ENCODE data around the gene FEZ2. TPM values are rescaled to one million over a fixed set of nuclear protein-coding genes. Genes with fewer than 3 reads are reported as not detected.
A peak's percentile ranks its signal among the peaks of the same experiment; 100 is the strongest.

Gene FEZ2
- total and polyA plus RNA-seq, 2 of the 13 experiments (the other 11 are each of a cell fraction or from before 2014, with no cell fraction given), result 42.5 to 59.1 TPM

GRCh38 chr2:36597532-36598377 is at the start of gene FEZ2 (continued):
- peak; percentile 24; the same call in 1 of the 2 replicates for TF ChIP-seq PRDM10 (CRISPR knock-in tag; IDR thresholded peaks at IDR 0.05; ENCODE audit: low read depth)
- peak; percentile 61 for TF ChIP-seq GMEB1 (CRISPR knock-in tag; IDR thresholded peaks at IDR 0.05; ENCODE audit: borderline replicate concordance)
- TF ChIP-seq GLMP (CRISPR knock-in tag; IDR thresholded peaks at IDR 0.05; ENCODE audit: borderline replicate concordance), result no peak
- TF ChIP-seq MXD1 (CRISPR knock-in tag; IDR thresholded peaks at IDR 0.05), result peak; percentile 86
- TF ChIP-seq ZSCAN29 (CRISPR knock-in tag; conservative IDR thresholded peaks at IDR 0.05), result 0 out of 2 replicates have a peak, but pooled peaks have one; percentile 69
- peak; percentile 82; the same call in 1 of the 2 replicates for TF ChIP-seq ZNF274 (CRISPR knock-in tag; IDR thresholded peaks at IDR 0.05)
- no peak for TF ChIP-seq ZNF564 (CRISPR knock-in tag; IDR thresholded peaks at IDR 0.05)
- TF ChIP-seq TGIF2 (CRISPR knock-in tag; IDR thresholded peaks at IDR 0.05), result no peak; the same call in 1 of the 2 replicates
- peak; percentile 69; the same call in 1 of the 2 replicates for TF ChIP-seq BORCS8-MEF2B (CRISPR knock-in tag; IDR thresholded peaks at IDR 0.05)
- peak; percentile 58; the same call in 1 of the 2 replicates for TF ChIP-seq KLF6 (CRISPR knock-in tag; IDR thresholded peaks at IDR 0.05)
- TF ChIP-seq, protein P1, sequence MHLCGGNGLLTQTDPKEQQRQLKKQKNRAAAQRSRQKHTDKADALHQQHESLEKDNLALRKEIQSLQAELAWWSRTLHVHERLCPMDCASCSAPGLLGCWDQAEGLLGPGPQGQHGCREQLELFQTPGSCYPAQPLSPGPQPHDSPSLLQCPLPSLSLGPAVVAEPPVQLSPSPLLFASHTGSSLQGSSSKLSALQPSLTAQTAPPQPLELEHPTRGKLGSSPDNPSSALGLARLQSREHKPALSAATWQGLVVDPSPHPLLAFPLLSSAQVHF (CRISPR knock-in tag; IDR thresholded peaks at IDR 0.05), result no peak
- no peak for TF ChIP-seq HCFC1 (IDR thresholded peaks at IDR 0.05; ENCODE audit: low read depth, low read length)
- no peak for TF ChIP-seq NCOR1 (IDR thresholded peaks at IDR 0.05; ENCODE audit: borderline replicate concordance, low read length)
- peak; percentile 67; the same call in 1 of the 2 replicates for TF ChIP-seq ZNF788 (CRISPR knock-in tag; IDR thresholded peaks at IDR 0.05; ENCODE audit: borderline replicate concordance)
- peak; percentile 89 for TF ChIP-seq GABPB1 (CRISPR knock-in tag; IDR thresholded peaks at IDR 0.05)
- no peak for TF ChIP-seq ZBTB34 (CRISPR knock-in tag; IDR thresholded peaks at IDR 0.05)
